ENCODE measurements around the gene TXNL4B. TPM values are rescaled to one million over a fixed set of nuclear protein-coding genes. Genes with fewer than 3 reads are reported as not detected.

The TXNL4B gene
- total and polyA plus RNA-seq, 2 donors (not counting 1 experiment from before 2014, with no cell fraction given): 9.9 to 16.1 TPM

DNA sequence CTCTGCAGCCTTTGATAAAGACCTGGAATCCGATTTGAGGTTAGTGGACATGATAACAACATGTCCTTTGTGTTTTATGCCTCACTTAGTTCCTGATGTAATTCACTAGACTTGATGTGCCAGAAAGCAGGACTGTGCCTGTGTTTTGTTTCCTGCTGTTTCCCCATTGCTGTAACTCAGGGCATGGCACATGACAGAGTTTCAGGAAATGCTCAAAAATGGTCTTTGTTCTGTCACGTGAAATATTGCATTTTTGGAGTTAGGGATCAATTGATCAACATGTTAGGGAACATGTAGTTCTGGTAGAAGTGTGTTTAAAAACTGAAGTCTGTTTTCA lies 33.0 kb upstream of the TXNL4B start:
- no peak for DNase-seq
- Histone ChIP-seq H3K4me2 (replicated peaks; ENCODE audit: low read depth, low read length, poor library complexity, severe bottlenecking) (no peak overlapping the region), H3K9me3 (ENCODE audit: control extremely low read depth in 1 of 3, control insufficient read depth in 2 of 3, insufficient read depth in 1 of 3, low read length in 2 of 3) (no peaks in the 10 kb centered on the region), H3K4me3 (ENCODE audit: control extremely low read depth in 1 of 5, extremely low read depth in 1 of 5, insufficient read depth in 1 of 5, low read depth in 2 of 5, low read length in 4 of 5) (no peak overlapping the region), H4K20me1 (ENCODE audit: control insufficient read depth, insufficient read depth, low read length, poor library complexity, severe bottlenecking) (no peaks in the 10 kb centered on the region), H2AFZ (ENCODE audit: insufficient read depth, low read depth, low read length, poor library complexity, severe bottlenecking) (no peak overlapping the region), H3K9ac (ENCODE audit: low read length) (no peak overlapping the region), H3K79me2 (ENCODE audit: control insufficient read depth, insufficient read depth, low read length) (no peaks in the 10 kb centered on the region), H3K4me1 (ENCODE audit: control insufficient read depth in 2 of 2, insufficient read depth in 2 of 2, low read length in 2 of 2) (peaks cover 0 to 6% of the 10 kb centered on the region in 2 donors), H3K27ac (ENCODE audit: low read length in 2 of 2) (no peak overlapping the region), H3K36me3 (replicated peaks in 1 of 2; ENCODE audit: control extremely low read depth in 1 of 2, control insufficient read depth in 1 of 2, extremely low read depth in 1 of 2, insufficient read depth in 2 of 2, low read length in 1 of 2) (no peaks in the 10 kb centered on the region), H3K27me3 (replicated peaks in 1 of 4; ENCODE audit: control extremely low read depth in 1 of 4, control insufficient read depth in 3 of 4, insufficient read depth in 4 of 4, low read length in 3 of 4) (no peaks in the 10 kb centered on the region)
- no peak for TF ChIP-seq EZH2 (IDR thresholded peaks at IDR 0.05; ENCODE audit: borderline replicate concordance, insufficient read depth, low read depth, low read length, poor library complexity, severe bottlenecking)
- TF ChIP-seq, protein P1, sequence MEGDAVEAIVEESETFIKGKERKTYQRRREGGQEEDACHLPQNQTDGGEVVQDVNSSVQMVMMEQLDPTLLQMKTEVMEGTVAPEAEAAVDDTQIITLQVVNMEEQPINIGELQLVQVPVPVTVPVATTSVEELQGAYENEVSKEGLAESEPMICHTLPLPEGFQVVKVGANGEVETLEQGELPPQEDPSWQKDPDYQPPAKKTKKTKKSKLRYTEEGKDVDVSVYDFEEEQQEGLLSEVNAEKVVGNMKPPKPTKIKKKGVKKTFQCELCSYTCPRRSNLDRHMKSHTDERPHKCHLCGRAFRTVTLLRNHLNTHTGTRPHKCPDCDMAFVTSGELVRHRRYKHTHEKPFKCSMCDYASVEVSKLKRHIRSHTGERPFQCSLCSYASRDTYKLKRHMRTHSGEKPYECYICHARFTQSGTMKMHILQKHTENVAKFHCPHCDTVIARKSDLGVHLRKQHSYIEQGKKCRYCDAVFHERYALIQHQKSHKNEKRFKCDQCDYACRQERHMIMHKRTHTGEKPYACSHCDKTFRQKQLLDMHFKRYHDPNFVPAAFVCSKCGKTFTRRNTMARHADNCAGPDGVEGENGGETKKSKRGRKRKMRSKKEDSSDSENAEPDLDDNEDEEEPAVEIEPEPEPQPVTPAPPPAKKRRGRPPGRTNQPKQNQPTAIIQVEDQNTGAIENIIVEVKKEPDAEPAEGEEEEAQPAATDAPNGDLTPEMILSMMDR (IDR thresholded peaks at IDR 0.05): no peak
- H3K27ac Mint-ChIP-seq: no peak overlapping the region
- H3K9me3 Mint-ChIP-seq (ENCODE audit: insufficient read depth): no peaks in the 10 kb centered on the region
- ChIA-PET CTCF (interaction anchor here (1.2 to 4.7 kb wide), 2 partner anchors 338 to 340 kb away, joined by 4 to 47 read pairs; no protein-coding TSS in a partner anchor), POLR2A (no interaction called here)
- no peaks in the 10 kb centered on the region for H3K4me1 Mint-ChIP-seq
- no peak for ATAC-seq (ENCODE audit: low read depth)
- H3K27me3 Mint-ChIP-seq: no peaks in the 10 kb centered on the region
- no peak overlapping the region for H3K4me3 Mint-ChIP-seq
- intact Hi-C loops (cut with micrococcal nuclease): loop anchor here (5.0 kb wide), 1 partner anchor 76 kb away; no protein-coding TSS in a partner anchor
- 94% methylated on average over 2 of the region's 2 CpGs for WGBS (ENCODE audit: insufficient coverage)

DNA sequence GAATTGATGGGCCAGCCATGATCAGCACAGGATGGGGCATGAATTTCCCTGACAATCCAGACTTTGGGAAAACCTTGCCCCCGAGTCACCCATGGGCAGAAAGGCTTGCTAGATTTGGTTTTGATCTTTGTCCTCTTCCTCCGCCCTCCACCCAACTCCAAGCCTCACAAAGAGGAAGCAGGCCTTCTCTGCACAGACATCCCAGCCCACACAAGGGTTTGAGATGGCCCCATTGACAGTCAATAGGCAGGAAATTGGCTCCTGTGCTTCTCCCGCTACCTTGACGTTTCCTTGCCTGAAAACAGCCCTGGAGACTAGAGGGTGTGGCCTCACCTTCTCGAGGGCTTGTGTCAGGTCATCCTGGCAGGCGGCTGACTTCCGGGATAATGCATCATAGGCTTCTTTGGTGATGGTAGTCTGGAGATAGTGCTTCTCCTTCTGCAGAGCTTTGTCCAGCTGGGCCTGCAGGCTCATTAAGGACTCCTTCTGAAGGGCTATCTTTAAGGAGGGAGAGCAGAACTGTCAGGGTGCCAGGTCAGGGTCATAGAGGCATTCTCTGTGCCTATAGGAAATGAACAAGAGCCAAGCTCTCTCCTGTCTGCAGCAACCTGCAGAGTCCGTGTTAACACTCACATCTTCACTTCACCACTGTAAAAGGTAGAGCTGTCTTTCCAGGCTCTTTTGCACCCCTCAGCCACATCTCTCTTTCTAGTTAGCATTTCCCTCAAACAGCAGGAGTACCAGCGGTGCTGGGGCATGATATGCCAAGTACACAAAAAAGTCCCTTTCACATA lies 32.4 kb upstream of the TXNL4B start:
- ChIA-PET CTCF (interaction anchor here (0.5 to 4.7 kb wide), 25 partner anchors 8 to 1909 kb away, joined by 3 to 47 read pairs (median 4); partner anchors contain the start of genes DHX38 and TXNL4B), POLR2A (no interaction called here)

More for the DNA sequence above, 32.4 kb upstream of the TXNL4B start:
- WGBS (ENCODE audit: insufficient coverage): 80% methylated on average over 8 of the region's 9 CpGs
- Mint-ChIP-seq H3K4me3 (no peak overlapping the region), H3K9me3 (ENCODE audit: insufficient read depth) (no peaks in the 10 kb centered on the region), H3K4me1 (no peaks in the 10 kb centered on the region), H3K27me3 (no peaks in the 10 kb centered on the region), H3K27ac (no peak overlapping the region)
- no peak overlapping the region for H3K9ac ChIP-seq (ENCODE audit: low read length)
- H3K27ac ChIP-seq (ENCODE audit: low read length in 2 of 2): no peak overlapping the region
- peaks cover 0 to 6% of the 10 kb centered on the region in 2 donors for H3K4me1 ChIP-seq (ENCODE audit: control insufficient read depth in 2 of 2, insufficient read depth in 2 of 2, low read length in 2 of 2)
- H2AFZ ChIP-seq (ENCODE audit: insufficient read depth, low read depth, low read length, poor library complexity, severe bottlenecking): no peak overlapping the region
- no peaks in the 10 kb centered on the region for H3K9me3 ChIP-seq (ENCODE audit: control extremely low read depth in 1 of 3, control insufficient read depth in 2 of 3, insufficient read depth in 1 of 3, low read length in 2 of 3)
- H3K36me3 ChIP-seq (replicated peaks in 1 of 2; ENCODE audit: control extremely low read depth in 1 of 2, control insufficient read depth in 1 of 2, extremely low read depth in 1 of 2, insufficient read depth in 2 of 2, low read length in 1 of 2): no peaks in the 10 kb centered on the region
- intact Hi-C loops (cut with micrococcal nuclease): loop anchor here (2.0 to 5.0 kb wide), 2 partner anchors 76 to 1071 kb away; no protein-coding TSS in a partner anchor
- H3K4me3 ChIP-seq (ENCODE audit: control extremely low read depth in 1 of 5, extremely low read depth in 1 of 5, insufficient read depth in 1 of 5, low read depth in 2 of 5, low read length in 4 of 5): no peak overlapping the region
- ATAC-seq (ENCODE audit: low read depth) (no peak), DNase-seq (no peak)
- no peaks in the 10 kb centered on the region for H3K79me2 ChIP-seq (ENCODE audit: control insufficient read depth, insufficient read depth, low read length)
- no peak overlapping the region for H3K4me2 ChIP-seq (replicated peaks; ENCODE audit: low read depth, low read length, poor library complexity, severe bottlenecking)
- no peaks in the 10 kb centered on the region for H4K20me1 ChIP-seq (ENCODE audit: control insufficient read depth, insufficient read depth, low read length, poor library complexity, severe bottlenecking)
- TF ChIP-seq, protein P1 (IDR thresholded peaks at IDR 0.05): no peak
- no peak for TF ChIP-seq EZH2 (IDR thresholded peaks at IDR 0.05; ENCODE audit: borderline replicate concordance, insufficient read depth, low read depth, low read length, poor library complexity, severe bottlenecking)
- H3K27me3 ChIP-seq (replicated peaks in 1 of 4; ENCODE audit: control extremely low read depth in 1 of 4, control insufficient read depth in 3 of 4, insufficient read depth in 4 of 4, low read length in 3 of 4): no peaks in the 10 kb centered on the region
